Fibroblast of pulmonary artery (primary cell): ENCODE measurements around the gene INHBA.

Experiments
- DNase-seq: peaks from one replicate; pipeline ENCODE4 v3.0.0-alpha.2; 2010; ENCODE audit warnings: low read depth
- H3K4me3 ChIP-seq: replicated peaks from 2 replicates; pipeline ENCODE4 v1.5.1; 2011; ENCODE audit warnings: low read depth, mild to moderate bottlenecking, control low read depth, low read length, moderate library complexity
- TF ChIP-seq, protein P1 (sequence below): IDR thresholded peaks from 2 replicates; pipeline ENCODE4 v1.5.1; 2011; ENCODE audit warnings: mild to moderate bottlenecking, control low read depth, low read length, inconsistent platforms; ENCODE audit errors: missing control alignments

The INHBA gene

GRCh38 chr7:41679566-41679965, 23.3 kb downstream of the INHBA start:
- DNase-seq, result no peak
- TF ChIP-seq, protein P1, sequence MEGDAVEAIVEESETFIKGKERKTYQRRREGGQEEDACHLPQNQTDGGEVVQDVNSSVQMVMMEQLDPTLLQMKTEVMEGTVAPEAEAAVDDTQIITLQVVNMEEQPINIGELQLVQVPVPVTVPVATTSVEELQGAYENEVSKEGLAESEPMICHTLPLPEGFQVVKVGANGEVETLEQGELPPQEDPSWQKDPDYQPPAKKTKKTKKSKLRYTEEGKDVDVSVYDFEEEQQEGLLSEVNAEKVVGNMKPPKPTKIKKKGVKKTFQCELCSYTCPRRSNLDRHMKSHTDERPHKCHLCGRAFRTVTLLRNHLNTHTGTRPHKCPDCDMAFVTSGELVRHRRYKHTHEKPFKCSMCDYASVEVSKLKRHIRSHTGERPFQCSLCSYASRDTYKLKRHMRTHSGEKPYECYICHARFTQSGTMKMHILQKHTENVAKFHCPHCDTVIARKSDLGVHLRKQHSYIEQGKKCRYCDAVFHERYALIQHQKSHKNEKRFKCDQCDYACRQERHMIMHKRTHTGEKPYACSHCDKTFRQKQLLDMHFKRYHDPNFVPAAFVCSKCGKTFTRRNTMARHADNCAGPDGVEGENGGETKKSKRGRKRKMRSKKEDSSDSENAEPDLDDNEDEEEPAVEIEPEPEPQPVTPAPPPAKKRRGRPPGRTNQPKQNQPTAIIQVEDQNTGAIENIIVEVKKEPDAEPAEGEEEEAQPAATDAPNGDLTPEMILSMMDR, result no peak
- no peak overlapping the region for H3K4me3 ChIP-seq

DNA sequence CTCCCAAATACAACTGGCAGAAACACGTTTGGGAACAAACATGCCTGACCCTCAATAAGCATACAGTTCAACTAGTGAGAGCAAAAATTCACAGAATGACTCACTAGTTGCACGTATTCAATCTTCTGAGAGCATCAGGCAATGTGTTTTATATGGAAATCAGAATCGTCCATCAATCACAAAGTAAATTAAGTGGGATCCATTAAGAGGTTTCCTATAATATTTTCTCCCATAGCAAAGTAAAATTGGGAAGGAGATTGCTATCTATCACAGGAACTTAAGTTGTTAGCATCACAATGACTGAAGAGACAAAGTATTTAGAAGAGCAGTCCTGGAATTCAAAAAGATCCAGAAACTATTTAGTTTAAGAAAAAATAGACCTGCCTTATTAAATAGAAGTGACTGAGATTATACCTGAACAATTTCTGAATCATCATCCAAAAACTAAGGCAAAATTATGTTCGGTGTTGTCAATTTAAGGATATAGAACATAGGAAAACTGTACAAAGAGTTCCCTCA, 28.3 kb downstream of the INHBA start:
- TF ChIP-seq, protein P1, result no peak
- H3K4me3 ChIP-seq, result no peak overlapping the region
- DNase-seq, result no peak

GRCh38 chr7:41661596-41661995, 41.3 kb downstream of the INHBA start:
- no peak overlapping the region for H3K4me3 ChIP-seq
- TF ChIP-seq, protein P1, result no peak
- DNase-seq, result no peak

DNA sequence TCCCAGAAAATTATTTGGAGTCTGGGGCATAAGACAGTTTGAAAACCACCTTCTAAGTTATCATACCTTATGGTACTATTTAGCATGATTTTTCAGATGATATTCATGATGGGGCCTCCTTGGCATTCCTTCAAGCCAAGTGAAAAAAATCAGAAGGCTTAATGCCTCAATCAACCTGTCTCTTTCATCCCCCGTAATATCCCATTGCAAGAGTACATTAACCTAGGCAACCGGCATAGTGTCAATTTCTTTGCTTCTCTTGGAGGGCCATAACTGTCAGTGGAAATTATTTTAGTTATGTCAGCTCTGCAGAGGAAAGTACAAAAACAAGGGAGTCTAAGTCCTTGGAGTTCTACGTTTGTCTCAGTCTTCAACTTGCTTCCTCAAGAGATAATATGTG, 43.4 kb downstream of the INHBA start:
- no peak for DNase-seq
- TF ChIP-seq, protein P1, result no peak
- H3K4me3 ChIP-seq, result no peak overlapping the region

DNA sequence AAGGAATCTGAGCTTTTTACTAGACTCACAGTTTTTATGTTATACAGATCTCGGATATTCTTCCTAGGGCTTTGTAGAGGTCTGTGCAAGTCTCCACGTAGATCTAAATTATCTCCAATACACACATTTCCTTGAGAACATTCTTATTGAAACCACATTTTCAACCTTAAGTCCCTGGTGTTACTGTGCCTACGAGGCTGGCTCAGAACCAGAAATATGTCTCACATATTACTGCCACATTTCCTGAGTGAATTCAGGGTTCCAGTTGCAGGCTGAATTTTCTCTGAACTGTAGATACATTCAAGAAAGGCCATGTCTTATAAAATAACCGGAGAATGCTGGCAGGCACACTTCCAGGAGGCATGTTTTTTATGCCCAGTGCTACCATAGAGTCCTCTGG, 46.5 kb downstream of the INHBA start:
- TF ChIP-seq, protein P1, result no peak
- H3K4me3 ChIP-seq, result no peak overlapping the region
- DNase-seq, result peak; percentile 61

DNA sequence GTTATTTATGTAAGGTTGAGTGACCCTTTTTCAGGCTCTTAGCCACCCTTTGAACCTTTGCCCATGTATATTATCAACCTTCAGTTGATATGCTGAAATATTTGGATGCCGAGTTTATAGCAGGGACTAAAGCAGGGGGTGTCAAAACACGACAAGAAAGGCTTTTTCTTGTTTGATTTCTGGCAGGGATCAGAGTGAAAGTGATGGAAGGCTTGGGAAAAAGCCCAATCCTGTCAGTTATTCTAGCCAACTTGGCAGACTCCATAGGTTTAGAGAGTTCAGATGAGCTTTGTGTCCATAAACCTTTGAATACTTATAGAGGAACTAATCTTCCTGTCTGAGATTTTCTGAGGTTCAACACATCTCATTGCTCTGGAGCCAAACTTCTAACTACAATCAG, 47.5 kb downstream of the INHBA start:
- TF ChIP-seq, protein P1, result no peak
- H3K4me3 ChIP-seq, result no peak overlapping the region
- DNase-seq, result no peak

DNA sequence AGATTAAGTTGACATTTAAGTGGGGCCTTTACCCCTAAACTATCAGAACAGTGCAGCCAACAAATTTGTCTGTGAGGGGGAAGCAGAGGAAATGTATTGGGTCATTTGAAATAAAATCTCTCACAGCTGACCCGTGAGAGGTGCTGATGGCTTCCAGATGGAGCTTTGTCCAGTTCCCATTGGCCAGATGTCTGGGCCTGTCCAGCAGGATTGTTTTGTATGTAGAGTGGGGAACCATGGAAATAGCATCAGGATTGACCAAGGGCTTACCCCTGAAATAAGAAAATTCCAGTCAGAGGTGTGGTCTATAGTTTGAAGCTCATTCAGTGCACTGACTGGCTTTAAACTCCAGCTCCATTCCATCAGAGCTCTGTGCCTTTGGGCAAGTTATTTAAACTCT, 50.6 kb downstream of the INHBA start:
- DNase-seq, result peak; percentile 29
- H3K4me3 ChIP-seq, result no peak overlapping the region
- TF ChIP-seq, protein P1, result no peak
